Fibroblast of skin of right biceps (primary cell): Measurements from ENCODE around the gene MZT2B.
A peak's percentile ranks its signal among the peaks of the same experiment; 100 is the strongest.
"Not testable (repeated sequence)": the region's sequence is repeated elsewhere in the genome, so short reads cannot be mapped to it uniquely, and the experiment has no call there.

Experiments
- DNase-seq: peaks from one replicate; pipeline ENCODE4 v3.0.0-alpha.2; 2013

The MZT2B gene

DNA sequence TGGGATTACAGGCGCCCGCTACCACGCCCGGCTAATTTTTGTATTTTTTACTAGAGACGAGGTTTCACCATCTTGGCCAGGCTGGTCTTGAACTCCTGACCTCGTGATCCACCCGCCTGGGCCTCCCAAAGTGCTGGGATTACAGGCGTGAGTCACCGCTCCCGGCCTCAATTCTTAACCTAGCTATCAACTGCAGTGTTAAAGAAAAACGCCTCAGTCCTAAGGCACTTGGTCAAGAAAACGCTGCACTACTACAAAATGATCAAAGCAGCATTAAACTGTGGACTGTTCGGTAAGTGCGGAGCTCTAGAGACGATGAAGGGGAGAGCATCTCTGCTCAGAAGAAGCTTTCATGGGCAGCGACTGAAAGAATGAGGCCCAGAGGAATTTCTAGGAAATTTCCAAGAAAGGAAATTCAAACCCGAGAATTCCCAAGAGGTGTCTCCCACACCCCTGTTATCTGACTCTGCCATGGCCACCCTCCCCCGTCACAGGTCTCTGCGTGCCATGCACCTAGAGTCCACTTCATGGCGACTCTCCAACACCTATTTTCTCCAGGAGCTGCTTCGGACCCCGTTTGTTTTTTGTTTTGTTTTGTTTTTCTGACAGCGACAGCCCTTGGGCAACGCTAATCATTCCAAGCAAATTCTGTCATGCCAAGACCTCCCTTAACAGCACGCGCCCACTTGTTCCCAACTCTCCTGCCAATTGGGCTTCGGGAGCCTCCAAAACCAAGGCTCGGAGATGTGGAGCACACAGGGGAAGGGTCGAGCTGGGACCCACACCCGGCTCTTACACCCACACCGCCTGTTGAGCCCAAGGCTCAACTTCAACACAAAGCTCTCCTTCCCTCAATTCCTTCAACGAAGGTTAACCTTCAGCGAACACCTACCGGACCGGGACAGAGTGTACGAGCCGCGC is 1.4 kb upstream of the MZT2B start:
- peak; percentile 19 for DNase-seq

DNA sequence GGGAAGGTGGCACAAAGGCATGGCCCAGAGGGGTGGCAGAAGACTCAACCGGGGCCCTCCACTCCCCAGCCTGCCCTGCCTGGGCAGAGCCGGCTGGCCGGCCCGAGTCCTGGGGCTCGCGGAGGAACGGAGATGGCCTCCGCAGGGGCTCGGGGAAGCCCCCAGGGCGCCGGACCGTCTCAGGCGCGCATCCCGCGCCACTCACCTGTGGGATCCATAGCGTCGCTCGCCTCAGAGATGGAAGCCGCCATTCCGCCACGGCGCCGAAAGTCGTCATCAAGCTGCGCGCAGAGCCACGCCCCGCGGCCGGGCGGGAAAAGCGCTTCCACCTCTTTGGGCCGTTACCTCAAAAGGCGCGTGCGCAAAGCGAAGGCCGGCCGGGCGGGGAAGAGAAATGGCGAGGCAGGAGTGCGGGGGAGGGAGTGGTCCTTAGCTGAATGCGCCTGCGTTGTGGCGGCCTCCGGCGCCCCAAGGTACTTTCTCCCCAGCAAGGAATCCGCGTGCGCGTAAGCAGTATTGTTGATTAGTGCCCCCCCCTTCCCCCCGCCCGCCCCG is 660 bp upstream of the MZT2B start, which contains the start of gene SMPD4:
Gene SMPD4, minus strand, starts transcription at position 278 of the 555 bp plus-strand sequence. CDS start 5,010 bp downstream, outside the sequence.
- peak; percentile 96 for DNase-seq

- not testable (repeated sequence) for DNase-seq
These were observed 907 bp downstream of the MZT2B start for GRCh38 chr2:130182826-130183511.

- peak; percentile 44 for DNase-seq
These were observed 1.7 kb downstream of the MZT2B start for GRCh38 chr2:130183512-130184373.

GRCh38 chr2:130185436-130185835 is 3.4 kb downstream of the MZT2B start:
- no peak for DNase-seq

GRCh38 chr2:130185896-130186295 is 3.8 kb downstream of the MZT2B start:
- no peak for DNase-seq

- no peak for DNase-seq
These were observed 4.3 kb downstream of the MZT2B start for GRCh38 chr2:130186391-130186790.

DNA sequence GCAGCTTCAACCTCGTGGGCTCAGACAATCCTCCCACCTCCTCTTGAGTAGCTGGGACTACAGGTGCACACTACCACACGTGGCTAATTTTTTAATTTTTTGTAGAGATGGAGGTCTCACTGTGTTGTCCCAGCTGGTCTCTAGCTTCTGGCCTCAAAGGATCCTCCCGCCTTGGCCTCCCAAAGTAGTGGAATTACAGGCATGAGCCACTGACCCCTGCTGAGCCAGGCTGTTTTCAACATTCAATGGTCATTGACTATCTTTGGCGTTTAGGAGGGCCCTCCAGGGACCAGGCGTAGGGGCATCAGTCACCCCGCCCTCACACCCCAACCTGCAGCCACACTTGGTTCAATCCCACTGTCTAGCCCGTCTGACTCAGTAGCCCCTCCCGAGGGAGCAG is 5.2 kb downstream of the MZT2B start:
- no peak for DNase-seq

DNA sequence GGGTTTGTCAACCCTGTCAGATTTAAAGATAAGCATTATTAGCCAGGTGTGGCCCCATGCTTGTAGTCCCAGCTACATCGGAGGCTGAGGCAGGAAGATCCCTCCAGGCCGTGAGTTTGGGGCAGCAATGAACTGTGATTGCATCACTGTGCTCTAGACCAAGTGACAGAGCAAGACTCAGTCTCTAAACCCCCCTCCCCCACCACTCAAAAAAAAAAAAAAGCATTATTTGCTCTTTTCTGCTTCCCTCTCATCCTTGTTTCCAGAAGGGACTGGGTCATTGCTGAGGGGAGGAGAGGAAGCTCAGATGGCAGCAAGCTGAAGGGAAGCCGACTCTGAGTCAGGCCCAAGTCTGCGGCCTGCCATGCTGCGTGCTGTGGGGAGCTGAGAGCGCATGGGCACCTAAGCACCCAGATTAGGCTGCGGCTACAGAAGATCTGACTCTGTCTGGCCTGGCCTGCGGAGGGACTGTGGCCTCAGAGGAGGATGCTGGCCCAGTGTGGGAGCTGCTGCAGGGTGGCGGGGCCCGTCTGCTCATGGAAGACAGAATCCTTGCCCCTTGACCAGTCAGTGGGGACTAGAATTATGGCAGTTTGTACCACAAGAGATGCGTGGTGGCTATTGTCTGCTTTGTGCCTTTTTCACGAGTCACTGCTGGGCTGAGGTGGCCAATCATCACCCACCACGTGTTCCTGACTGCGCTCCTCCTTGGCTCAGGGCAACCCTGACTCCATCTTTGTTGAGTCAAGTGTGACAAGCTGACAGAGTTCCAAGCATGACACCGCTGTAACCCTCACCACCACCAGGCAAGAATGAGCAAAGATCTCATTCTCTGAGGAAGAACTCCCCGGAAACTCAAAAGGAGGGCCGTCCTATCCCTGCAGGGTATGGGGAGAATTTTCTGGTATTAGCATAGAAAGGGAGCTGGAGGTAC is 6.1 kb downstream of the MZT2B start:
- DNase-seq = not testable (repeated sequence)

- DNase-seq = not testable (repeated sequence)
These were observed 6.9 kb downstream of the MZT2B start for GRCh38 chr2:130188958-130189357.

DNA sequence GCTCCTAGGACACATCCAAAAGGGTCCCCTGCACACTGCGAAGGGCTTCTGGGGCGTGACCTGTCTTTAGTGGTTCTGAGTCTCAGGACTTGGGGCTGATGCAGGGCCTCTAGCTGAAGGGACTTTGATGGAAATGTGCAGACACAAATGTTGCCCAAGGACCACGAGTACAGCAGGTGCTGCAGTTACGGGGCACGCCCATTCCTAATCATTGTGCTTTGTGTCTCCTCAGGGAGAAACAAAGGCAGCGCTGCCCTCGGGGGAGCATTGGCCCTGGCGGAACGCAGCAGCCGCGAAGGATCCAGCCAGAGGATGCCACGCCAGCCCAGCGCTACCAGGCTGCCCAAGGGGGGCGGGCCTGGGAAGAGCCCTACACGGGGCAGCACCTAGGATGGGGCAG is 8.2 kb downstream of the MZT2B start:
- DNase-seq = no peak

DNA sequence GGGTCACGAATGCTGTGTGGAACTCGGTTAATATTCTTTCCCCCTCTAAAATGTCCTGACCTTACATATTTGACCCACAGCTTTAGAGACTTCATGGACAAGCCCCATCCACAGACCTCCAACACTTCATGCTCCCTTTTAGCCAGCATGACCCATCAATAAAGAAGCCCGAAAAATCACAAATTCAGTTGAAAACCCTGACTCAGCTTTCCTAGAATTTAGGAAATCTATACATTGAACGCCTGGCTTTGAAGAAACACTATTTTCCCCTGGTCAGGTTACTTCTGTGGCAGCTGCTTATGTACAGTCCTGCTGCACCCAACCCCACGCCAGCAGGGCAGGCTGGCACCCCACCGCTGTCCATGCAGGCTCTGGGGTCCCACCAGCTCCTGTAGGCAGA is 9.3 kb downstream of the MZT2B start:
- not testable (repeated sequence) for DNase-seq

DNA sequence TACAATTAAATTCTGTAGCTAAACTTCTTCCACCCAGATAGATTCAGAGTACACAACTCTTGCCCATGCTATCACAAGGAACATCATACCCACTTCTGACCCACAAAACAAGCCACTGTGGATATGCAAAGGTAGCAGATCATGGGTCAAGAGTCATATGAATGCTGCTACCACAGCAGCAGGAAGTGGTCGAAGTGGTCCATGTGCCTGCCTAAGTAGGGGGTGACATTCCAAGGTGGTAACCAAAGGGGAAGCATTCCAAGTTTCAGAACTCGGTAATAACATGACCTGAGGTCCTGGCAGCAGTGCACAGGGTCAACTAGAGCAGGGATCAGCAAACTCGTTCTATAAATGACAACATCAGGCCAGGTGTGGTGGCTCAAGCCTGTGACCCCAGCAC is 10.4 kb downstream of the MZT2B start:
- not testable (repeated sequence) for DNase-seq

GRCh38 chr2:130193824-130194223 is 11.8 kb downstream of the MZT2B start:
- not testable (repeated sequence) for DNase-seq

GRCh38 chr2:130195089-130195635 is 13.1 kb downstream of the MZT2B start:
- DNase-seq = not testable (repeated sequence)

DNA sequence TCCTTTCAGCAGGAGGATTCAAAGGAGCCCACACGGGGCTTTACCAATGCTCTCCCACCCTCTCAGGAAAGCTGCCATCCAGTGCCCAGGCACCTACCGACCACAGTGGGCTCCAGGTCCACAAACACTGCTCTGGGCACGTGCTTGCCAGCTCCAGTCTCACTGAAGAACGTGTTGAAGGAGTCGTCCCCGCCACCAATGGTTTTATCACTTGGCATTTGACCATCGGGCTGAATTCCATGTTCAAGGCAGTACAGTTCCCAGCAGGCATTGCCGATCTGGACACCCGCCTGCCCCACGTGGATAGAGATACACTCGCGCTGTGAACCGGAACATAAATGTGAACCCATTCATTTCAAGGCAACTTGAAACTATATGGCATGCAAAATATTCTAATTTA is 14.0 kb downstream of the MZT2B start:
- DNase-seq = not testable (repeated sequence)

DNA sequence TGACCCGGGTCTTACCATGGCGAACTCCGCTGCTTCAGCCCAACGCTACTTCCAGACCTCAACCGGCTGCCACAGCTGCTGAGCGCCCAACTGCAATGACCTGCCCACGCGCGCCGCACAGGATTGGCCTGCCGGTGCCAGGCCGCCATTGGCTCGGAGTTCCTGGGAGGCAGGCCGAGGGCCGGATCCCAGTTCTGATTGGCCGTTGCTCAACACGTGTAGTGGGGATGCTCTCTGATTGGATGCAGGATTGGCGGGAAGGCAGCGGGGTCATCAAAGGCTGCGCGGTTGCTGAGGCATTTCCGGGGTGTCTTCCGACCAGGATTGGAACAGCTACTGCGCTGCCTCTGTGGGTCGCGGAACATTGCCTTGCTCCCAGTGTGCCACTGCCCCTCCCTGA is 16.3 kb downstream of the MZT2B start, which contains the start of gene TUBA3E:
Gene TUBA3E, minus strand, starts transcription at position 97 of the 400 bp plus-strand sequence. Its CDS starts 79 bp downstream, at position 18.
- DNase-seq = no peak

DNA sequence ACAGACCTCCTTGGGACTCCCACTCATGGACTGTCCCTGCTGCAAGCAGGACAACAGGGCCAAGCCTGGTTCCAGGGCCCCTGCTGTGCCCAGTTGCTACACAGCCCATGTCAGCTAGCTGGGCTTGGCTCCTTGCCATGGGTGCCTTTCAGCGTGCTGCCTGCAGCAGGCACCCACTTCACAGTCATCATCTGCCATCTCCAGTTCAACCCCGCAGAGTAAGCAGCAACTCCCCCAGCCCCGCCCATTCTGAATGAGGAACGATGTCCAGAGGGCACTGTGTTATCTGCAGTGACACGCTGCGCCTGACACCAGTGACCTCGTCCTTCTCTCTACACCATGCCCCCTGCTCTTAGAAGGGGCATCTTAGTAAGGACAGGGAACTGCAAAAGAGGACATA is 20.5 kb downstream of the MZT2B start:
- not testable (repeated sequence) for DNase-seq

GRCh38 chr2:130203150-130203549 is 21.1 kb downstream of the MZT2B start:
- not testable (repeated sequence) for DNase-seq

- DNase-seq = not testable (repeated sequence)
These were observed 25.0 kb downstream of the MZT2B start for GRCh38 chr2:130207051-130207450.

- not testable (repeated sequence) for DNase-seq
These were observed 37.1 kb downstream of the MZT2B start for GRCh38 chr2:130219147-130219546.
